Gastrocnemius medialis (tissue), 4 donors: Measurements from ENCODE around the gene PRSS57. TPM values are rescaled to one million over a fixed set of nuclear protein-coding genes. Genes with fewer than 3 reads are reported as not detected.

Source experiments
- ATAC-seq, 2 donors: fragments of 150-250 bp; one replicate each; pipeline ENCODE4 v1.9.1; 2016
- DNase-seq, 2 donors: peaks; one replicate each; pipeline ENCODE4 v3.0.0-alpha.2; 2019
- H3K27ac ChIP-seq, 4 donors: fragments of 200-600 bp; sonication (generic); 1 replicate in 1 of 4; 2 replicates in 3 of 4; pipeline ENCODE4 v1.5.1; 2016 to 2018; ENCODE audit warnings: mild to moderate bottlenecking in 2 of 4, moderate library complexity in 1 of 4
- H3K27me3 ChIP-seq, 3 donors: fragments of 200-600 bp; sonication (generic) in 2 of 3; 1 replicate in 1 of 3; 2 replicates in 2 of 3; pipeline versions ENCODE4 v1.5.1 to v1.6.0; 2016 to 2019; ENCODE audit warnings: mild to moderate bottlenecking in 1 of 3, moderate library complexity in 1 of 3
- H3K36me3 ChIP-seq, 2 donors: fragments of 200-600 bp; sonication (generic) in 1 of 2; one replicate each; pipeline ENCODE4 v1.5.1; 2017 to 2018
- H3K4me1 ChIP-seq, 2 donors: fragments of 200-600 bp; sonication (generic) in 1 of 2; one replicate each; pipeline ENCODE4 v1.5.1; 2016 to 2017; ENCODE audit warnings: mild to moderate bottlenecking in 2 of 2
- H3K4me3 ChIP-seq, 4 donors: fragments of 200-600 bp; sonication (generic) in 3 of 4; 1 replicate in 1 of 4; 2 replicates in 3 of 4; pipeline ENCODE4 v1.5.1; 2016 to 2019; ENCODE audit warnings: mild to moderate bottlenecking in 2 of 4
- H3K9me3 ChIP-seq, 3 donors: fragments of 200-600 bp; sonication (generic) in 2 of 3; 1 replicate in 1 of 3; 2 replicates in 2 of 3; pipeline ENCODE4 v1.5.1; 2016 to 2019
- CTCF ChIP-seq, 5 experiments: fragments of 450-650 bp in 3 of 5; fragments of 200-600 bp in 2 of 5; sonication (generic) in 2 of 5; IDR thresholded peaks in 4 of 5; conservative IDR thresholded peaks in 1 of 5; 1 replicate in 4 of 5; 2 replicates in 1 of 5; pipeline ENCODE4 v1.5.1; 2016 to 2019; ENCODE audit warnings: antibody characterized with exemption in 5 of 5, mild to moderate bottlenecking in 3 of 5, moderate library complexity in 3 of 5
- POLR2A ChIP-seq, 2 donors: fragments of 450-650 bp; IDR thresholded peaks; one replicate each; pipeline ENCODE4 v1.6.1; 2017; ENCODE audit warnings: antibody characterized with exemption in 2 of 2, mild to moderate bottlenecking in 2 of 2, moderate library complexity in 2 of 2
- in situ Hi-C, 4 donors: fragments of 200-750 bp; cut with MboI; loops; one replicate each; pipeline versions ENCODE4 v1.15.0 to v1.8.0; 2017; ENCODE audit warnings: low sequenced_read_pairs in 4 of 4
- intact Hi-C: fragments of 100-400 bp; cut with DNase I; formaldehyde crosslinking; loops from one replicate; pipeline ENCODE4 v1.15.1; 2023; ENCODE audit warnings: low total_unique reads
- total RNA-seq, 4 donors: library from RNA; depleted of rRNA; stranded (reverse); fragments of >200 nt; gene quantifications; one replicate each; pipeline versions ENCODE4 v1.1.0 to v1.2.3, GENCODE V29; 2016

The PRSS57 gene
- total RNA-seq, 4 donors from 2014 or later, result not detected

GRCh38 chr19:645912-646778, 49.1 kb downstream of the PRSS57 start:
- H3K27ac ChIP-seq, result no peak overlapping the region
- intact Hi-C loops, result no loop called here
- ATAC-seq, result no peak

GRCh38 chr19:644789-645188, 50.5 kb downstream of the PRSS57 start:
- no peak overlapping the region for H3K4me3 ChIP-seq
- in situ Hi-C loops (no loop called here), intact Hi-C loops (no loop called here)
- TF ChIP-seq CTCF (IDR thresholded peaks at IDR 0.05 in 4 of 5, conservative IDR thresholded peaks at IDR 0.05 in 1 of 5) (no peak), POLR2A (IDR thresholded peaks at IDR 0.05) (no peak)
- no peaks in the 10 kb centered on the region for H3K27me3 ChIP-seq
- no peak overlapping the region for H3K27ac ChIP-seq
- no peak for ATAC-seq
- H3K4me1 ChIP-seq, result no peaks in the 10 kb centered on the region
- DNase-seq, result no peak
- no peaks in the 10 kb centered on the region for H3K9me3 ChIP-seq
- H3K36me3 ChIP-seq, result peaks cover 0 to 38% of the 10 kb centered on the region in 2 donors

More at GRCh38 chr19:645912-646778, 49.1 kb downstream of the PRSS57 start:
- Histone ChIP-seq H3K4me1 (no peaks in the 10 kb centered on the region), H3K9me3 (no peaks in the 10 kb centered on the region), H3K36me3 (peaks cover 0 to 48% of the 10 kb centered on the region in 2 donors), H3K27me3 (no peaks in the 10 kb centered on the region), H3K4me3 (no peak overlapping the region)
- in situ Hi-C loops, result no loop called here
- DNase-seq, result no peak
- no peak for TF ChIP-seq CTCF (IDR thresholded peaks at IDR 0.05 in 4 of 5, conservative IDR thresholded peaks at IDR 0.05 in 1 of 5)
- TF ChIP-seq POLR2A (IDR thresholded peaks at IDR 0.05), result no peak

GRCh38 chr19:644363-644762, 50.9 kb downstream of the PRSS57 start:
- H3K27ac ChIP-seq, result no peak overlapping the region
- H3K36me3 ChIP-seq, result peaks cover 0 to 36% of the 10 kb centered on the region in 2 donors
- no peak overlapping the region for H3K4me3 ChIP-seq
- DNase-seq (no peak), ATAC-seq (no peak)
- intact Hi-C loops (no loop called here), in situ Hi-C loops (no loop called here)
- no peaks in the 10 kb centered on the region for H3K27me3 ChIP-seq
- TF ChIP-seq CTCF (IDR thresholded peaks at IDR 0.05 in 4 of 5, conservative IDR thresholded peaks at IDR 0.05 in 1 of 5) (no peak), POLR2A (IDR thresholded peaks at IDR 0.05) (no peak)
- peaks cover 0 to 1% of the 10 kb centered on the region in 2 donors for H3K4me1 ChIP-seq
- no peaks in the 10 kb centered on the region for H3K9me3 ChIP-seq

GRCh38 chr19:643736-644135, 51.5 kb downstream of the PRSS57 start:
- no peak overlapping the region for H3K27ac ChIP-seq
- in situ Hi-C loops (no loop called here), intact Hi-C loops (no loop called here)
- H3K4me3 ChIP-seq, result no peak overlapping the region
- peaks cover 0 to 8% of the 10 kb centered on the region in 2 donors for H3K4me1 ChIP-seq
- peaks cover 0 to 30% of the 10 kb centered on the region in 2 donors for H3K36me3 ChIP-seq
- TF ChIP-seq CTCF (IDR thresholded peaks at IDR 0.05 in 4 of 5, conservative IDR thresholded peaks at IDR 0.05 in 1 of 5) (no peak), POLR2A (IDR thresholded peaks at IDR 0.05) (no peak)
- DNase-seq (no peak), ATAC-seq (no peak)
- H3K27me3 ChIP-seq, result no peaks in the 10 kb centered on the region
- H3K9me3 ChIP-seq, result no peaks in the 10 kb centered on the region
